Activated CD4-positive, alpha-beta T cell treated with anti-CD3 and anti-CD28 coated beads for 4 hours (primary cell): ENCODE results near the gene CMTM5.
"Not testable (repeated sequence)": the region's sequence is repeated elsewhere in the genome, so short reads cannot be mapped to it uniquely, and the experiment has no call there.

ENCODE experiments used
- DNase-seq, 2 donors: peaks; one replicate each; pipeline ENCODE4 v3.0.0-alpha.2; 2020

The CMTM5 gene

GRCh38 chr14:23416801-23417200 is 40.0 kb downstream of the CMTM5 start:
- DNase-seq = no peak

GRCh38 chr14:23417269-23417668 is 40.4 kb downstream of the CMTM5 start:
- not testable (repeated sequence) for DNase-seq

- no peak for DNase-seq
These were observed 41.2 kb downstream of the CMTM5 start for GRCh38 chr14:23418021-23418420.

GRCh38 chr14:23419646-23420045 is 42.8 kb downstream of the CMTM5 start:
- not testable (repeated sequence) for DNase-seq

- no peak for DNase-seq
These were observed 44.7 kb downstream of the CMTM5 start for GRCh38 chr14:23421594-23421993.

- no peak for DNase-seq
These were observed 46.8 kb downstream of the CMTM5 start for GRCh38 chr14:23423657-23424056.

- DNase-seq = no peak
These were observed 48.3 kb downstream of the CMTM5 start for GRCh38 chr14:23425169-23425568.

- not testable (repeated sequence) for DNase-seq
These were observed 49.0 kb downstream of the CMTM5 start for GRCh38 chr14:23425798-23426197.

- no peak for DNase-seq
These were observed 52.0 kb downstream of the CMTM5 start for GRCh38 chr14:23428686-23429495.
